GM12891 (cell line): ENCODE results near the gene TRIB2.
A peak's percentile ranks its signal among the peaks of the same experiment; 100 is the strongest.

Source experiments
- DNase-seq: peaks from one replicate; pipeline ENCODE4 v3.0.0; 2011; ENCODE audit warnings: low spot score; ENCODE audit not compliant: insufficient read length
- FAIRE-seq: peaks from 2 replicates; lab custom pipeline; 2011; peaks lifted over from hg19 to GRCh38; lab: Jason Lieb, UNC
- PAX5 ChIP-seq: IDR thresholded peaks from 2 replicates; pipeline ENCODE4 v1.6.1; 2011; ENCODE audit warnings: low read length, moderate library complexity, mild to moderate bottlenecking; ENCODE audit not compliant: insufficient read depth, severe bottlenecking
- POLR2A ChIP-seq: IDR thresholded peaks from 2 replicates; pipeline ENCODE4 v1.6.1; 2011; ENCODE audit warnings: low read depth, low read length, control low read depth
- POLR2AphosphoS5 ChIP-seq: IDR thresholded peaks from 2 replicates; pipeline ENCODE4 v1.6.1; 2011; ENCODE audit warnings: low read depth, low read length, control low read depth
- POU2F2 ChIP-seq: IDR thresholded peaks from 2 replicates; pipeline ENCODE4 v1.6.1; 2011; ENCODE audit warnings: low read depth, mild to moderate bottlenecking, control low read depth, low read length, moderate library complexity
- SPI1 ChIP-seq: IDR thresholded peaks from 2 replicates; pipeline ENCODE4 v1.6.1; 2011; ENCODE audit warnings: low read depth, low read length, control low read depth
- TAF1 ChIP-seq: IDR thresholded peaks from 2 replicates; pipeline ENCODE4 v1.6.1; 2011; ENCODE audit warnings: low read depth, low read length, control low read depth

TRIB2 gene

GRCh38 chr2:12726271-12726670 is 9.5 kb downstream of the TRIB2 start:
- TF ChIP-seq TAF1 (no peak), POLR2AphosphoS5 (no peak)
- FAIRE-seq (no peak), DNase-seq (no peak)

DNA sequence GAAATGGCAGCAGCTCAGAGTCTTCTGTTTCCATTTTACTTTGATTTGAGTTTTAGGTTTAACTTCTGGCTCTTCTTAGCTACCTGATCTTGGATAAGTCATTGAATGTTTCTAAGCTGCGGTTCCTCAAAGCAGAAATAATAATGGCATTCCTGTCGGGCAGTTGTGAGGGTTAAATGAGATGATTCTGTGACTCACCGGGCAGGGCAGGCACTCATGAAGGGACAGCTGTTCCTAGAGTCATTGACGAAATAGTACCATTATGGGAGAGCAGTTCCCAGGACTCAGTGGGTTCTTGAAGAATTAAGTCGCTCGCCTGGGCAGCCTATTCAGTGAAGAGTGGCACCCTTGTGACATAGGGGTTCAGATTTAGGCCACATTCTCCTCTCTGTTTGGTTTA is 10.3 kb downstream of the TRIB2 start:
- DNase-seq (no peak), FAIRE-seq (no peak)
- TF ChIP-seq POLR2AphosphoS5 (no peak), TAF1 (no peak), PAX5 (no peak), SPI1 (no peak), POU2F2 (no peak)

DNA sequence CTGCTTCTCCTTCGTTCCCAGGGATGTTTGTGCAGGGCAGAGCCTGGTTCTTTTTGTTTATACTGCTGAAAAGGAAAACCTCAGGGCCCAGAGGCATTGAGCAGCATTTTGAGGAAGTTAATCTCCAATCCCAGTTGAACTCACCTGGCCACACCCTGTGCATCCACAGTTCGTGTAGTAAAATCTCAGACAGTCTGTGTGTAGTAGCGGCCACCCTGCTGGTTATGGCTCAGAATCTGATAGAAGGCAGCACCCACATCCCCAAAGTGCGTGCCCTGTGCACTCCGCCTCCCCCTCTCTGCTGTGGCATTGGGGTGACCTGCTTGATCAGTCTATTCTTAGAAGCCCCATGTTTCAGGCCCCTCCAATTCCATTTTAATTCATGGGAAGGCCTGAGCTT is 10.9 kb downstream of the TRIB2 start:
- TF ChIP-seq POLR2A = no peak
- no peak for DNase-seq
- FAIRE-seq = no peak

DNA sequence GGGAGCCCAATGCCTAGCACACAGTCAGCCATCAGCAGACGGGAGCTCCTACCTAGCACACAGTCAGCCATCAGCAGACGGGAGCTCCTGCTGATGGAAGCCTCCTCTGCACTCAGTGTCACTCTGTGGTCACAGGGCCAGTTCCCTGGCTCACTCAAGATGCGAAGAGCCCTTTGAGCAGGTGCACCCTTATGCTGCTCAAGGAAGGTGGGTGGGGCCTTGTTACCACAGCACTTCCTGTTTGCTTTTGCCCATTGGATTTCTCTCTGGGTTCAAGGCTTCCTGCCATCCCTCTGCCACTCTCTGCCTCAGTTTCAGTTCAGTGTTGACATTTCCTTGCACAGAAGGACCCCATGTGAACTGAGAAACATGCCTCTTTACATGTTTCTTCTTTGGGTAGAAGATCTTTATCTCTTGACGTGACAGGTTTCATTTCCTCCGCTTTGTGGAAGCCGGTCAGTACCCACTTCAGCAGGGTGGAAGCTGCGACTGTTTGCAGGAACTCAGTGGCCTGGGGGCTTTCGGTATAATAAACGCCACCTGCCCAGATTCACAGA is 11.6 kb downstream of the TRIB2 start:
- FAIRE-seq (peak; percentile 98), DNase-seq (peak; percentile 30)
- TF ChIP-seq POU2F2 (no peak), SPI1 (peak; percentile 84)

DNA sequence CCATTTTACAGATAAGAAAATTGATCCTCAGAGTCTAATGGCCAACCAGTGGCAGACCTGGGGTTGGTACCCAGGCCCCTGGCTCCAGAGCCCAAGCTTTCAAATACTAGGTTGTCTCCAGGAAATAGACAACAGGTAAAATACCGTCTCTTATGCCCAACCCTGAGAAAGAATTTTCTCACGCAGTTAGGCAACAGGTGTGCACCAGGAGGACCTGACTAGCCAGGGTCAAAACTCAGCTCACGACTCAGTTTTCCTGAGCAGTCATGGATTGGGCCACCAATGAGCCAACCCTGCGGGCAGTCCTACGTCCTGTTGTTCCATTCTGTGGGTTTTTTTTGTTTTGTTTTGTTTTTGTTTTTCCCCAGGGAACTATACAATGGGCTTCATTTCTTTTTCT is 13.5 kb downstream of the TRIB2 start:
- FAIRE-seq (no peak), DNase-seq (no peak)
- TF ChIP-seq PAX5 (no peak), TAF1 (no peak), SPI1 (no peak), POLR2A (no peak), POU2F2 (no peak), POLR2AphosphoS5 (no peak)

GRCh38 chr2:12731701-12732280 is 15.1 kb downstream of the TRIB2 start:
- DNase-seq (no peak), FAIRE-seq (no peak)
- TF ChIP-seq PAX5 = no peak
- TF ChIP-seq SPI1 = peak; percentile 47

- TF ChIP-seq POU2F2 (no peak), TAF1 (no peak), POLR2AphosphoS5 (no peak), PAX5 (no peak), POLR2A (no peak), SPI1 (no peak)
- DNase-seq (no peak), FAIRE-seq (no peak)
Measured at GRCh38 chr2:12732651-12733050, 15.9 kb downstream of the TRIB2 start.

GRCh38 chr2:12733846-12734245 is 17.1 kb downstream of the TRIB2 start:
- FAIRE-seq = no peak

GRCh38 chr2:12734914-12735654 is 18.3 kb downstream of the TRIB2 start:
- no peak for TF ChIP-seq TAF1
- TF ChIP-seq POLR2A = no peak
- TF ChIP-seq POLR2AphosphoS5 = no peak
- no peak for TF ChIP-seq SPI1
- no peak for TF ChIP-seq POU2F2
- TF ChIP-seq PAX5 = no peak
- FAIRE-seq (no peak), DNase-seq (no peak)

More at GRCh38 chr2:12733846-12734245, 17.1 kb downstream of the TRIB2 start:
- no peak for TF ChIP-seq POU2F2
- DNase-seq = no peak

GRCh38 chr2:12737297-12737696 is 20.6 kb downstream of the TRIB2 start:
- FAIRE-seq (no peak), DNase-seq (no peak)
- TF ChIP-seq TAF1 (no peak), SPI1 (no peak), POLR2A (no peak), POLR2AphosphoS5 (no peak), POU2F2 (no peak), PAX5 (no peak)
